ENCODE results near the gene MIDN. TPM values are rescaled to one million over a fixed set of nuclear protein-coding genes. Genes with fewer than 3 reads are reported as not detected.
"Not testable (repeated sequence)": the region's sequence is repeated elsewhere in the genome, so short reads cannot be mapped to it uniquely, and the experiment has no call there.

The MIDN gene
- total RNA-seq, 1 donor from 2014 or later = 325 TPM

- TF ChIP-seq CTCF (IDR thresholded peaks at IDR 0.05; ENCODE audit: partially characterized antibody, unreplicated experiment) = no peak
- peak; percentile 42 for DNase-seq
- H3K9me3 Mint-ChIP-seq (ENCODE audit: unreplicated experiment) = peaks cover 17% of the 10 kb centered on the region
- peak overlapping the region; percentile 92 for H3K4me3 Mint-ChIP-seq (ENCODE audit: unreplicated experiment)
- no peaks in the 10 kb centered on the region for H3K36me3 Mint-ChIP-seq (ENCODE audit: unreplicated experiment)
- peaks cover 11% of the 10 kb centered on the region for H3K27me3 Mint-ChIP-seq (ENCODE audit: unreplicated experiment)
- H3K27ac Mint-ChIP-seq (ENCODE audit: unreplicated experiment) = peak overlapping the region; percentile 82
- H3K4me1 Mint-ChIP-seq (ENCODE audit: low read depth, unreplicated experiment) = peaks cover 11% of the 10 kb centered on the region
These were observed 41.4 kb upstream of the MIDN start for GRCh38 chr19:1206864-1207450.

GRCh38 chr19:1208830-1209229 is 39.6 kb upstream of the MIDN start:
- peak overlapping the region; percentile 15 for H3K4me3 Mint-ChIP-seq (ENCODE audit: unreplicated experiment)
- not testable (repeated sequence) for DNase-seq; H3K36me3 Mint-ChIP-seq (ENCODE audit: unreplicated experiment); H3K27ac Mint-ChIP-seq (ENCODE audit: unreplicated experiment)
- H3K4me1 Mint-ChIP-seq (ENCODE audit: low read depth, unreplicated experiment) = peaks cover 16% of the 10 kb centered on the region
- H3K9me3 Mint-ChIP-seq (ENCODE audit: unreplicated experiment) = peaks cover 17% of the 10 kb centered on the region
- peaks cover 14% of the 10 kb centered on the region for H3K27me3 Mint-ChIP-seq (ENCODE audit: unreplicated experiment)

GRCh38 chr19:1210227-1210538 is 38.2 kb upstream of the MIDN start:
- H3K27me3 Mint-ChIP-seq (ENCODE audit: unreplicated experiment) = peaks cover 7% of the 10 kb centered on the region
- H3K4me3 Mint-ChIP-seq (ENCODE audit: unreplicated experiment) = peak overlapping the region; percentile 55
- H3K9me3 Mint-ChIP-seq (ENCODE audit: unreplicated experiment) = peaks cover 13% of the 10 kb centered on the region
- no peak for TF ChIP-seq CTCF (IDR thresholded peaks at IDR 0.05; ENCODE audit: partially characterized antibody, unreplicated experiment)
- no peaks in the 10 kb centered on the region for H3K36me3 Mint-ChIP-seq (ENCODE audit: unreplicated experiment)
- H3K27ac Mint-ChIP-seq (ENCODE audit: unreplicated experiment) = peak overlapping the region; percentile 43
- H3K4me1 Mint-ChIP-seq (ENCODE audit: low read depth, unreplicated experiment) = peaks cover 21% of the 10 kb centered on the region
- DNase-seq = no peak

- Mint-ChIP-seq H3K27me3 (ENCODE audit: unreplicated experiment) (peaks cover 12% of the 10 kb centered on the region), H3K27ac (ENCODE audit: unreplicated experiment) (peak overlapping the region; percentile 59), H3K4me3 (ENCODE audit: unreplicated experiment) (peak overlapping the region; percentile 78), H3K4me1 (ENCODE audit: low read depth, unreplicated experiment) (peaks cover 26% of the 10 kb centered on the region), H3K36me3 (ENCODE audit: unreplicated experiment) (no peaks in the 10 kb centered on the region), H3K9me3 (ENCODE audit: unreplicated experiment) (peaks cover 14% of the 10 kb centered on the region)
- no peak for TF ChIP-seq CTCF (IDR thresholded peaks at IDR 0.05; ENCODE audit: partially characterized antibody, unreplicated experiment)
- peak; percentile 12 for DNase-seq
These were observed 36.7 kb upstream of the MIDN start for GRCh38 chr19:1211494-1212234.

- peaks cover 16% of the 10 kb centered on the region for H3K9me3 Mint-ChIP-seq (ENCODE audit: unreplicated experiment)
These were observed 34.7 kb upstream of the MIDN start for GRCh38 chr19:1213391-1214286.

More at GRCh38 chr19:1213391-1214286, 34.7 kb upstream of the MIDN start:
- Mint-ChIP-seq H3K4me1 (ENCODE audit: low read depth, unreplicated experiment) (peaks cover 32% of the 10 kb centered on the region), H3K36me3 (ENCODE audit: unreplicated experiment) (no peaks in the 10 kb centered on the region), H3K27ac (ENCODE audit: unreplicated experiment) (peak overlapping the region; percentile 95), H3K4me3 (ENCODE audit: unreplicated experiment) (peak overlapping the region; percentile 77), H3K27me3 (ENCODE audit: unreplicated experiment) (peaks cover 17% of the 10 kb centered on the region)
- TF ChIP-seq CTCF (IDR thresholded peaks at IDR 0.05; ENCODE audit: partially characterized antibody, unreplicated experiment) = no peak
- DNase-seq = peak; percentile 27
